ENCODE results near the gene C15orf62.

The C15orf62 gene

DNA sequence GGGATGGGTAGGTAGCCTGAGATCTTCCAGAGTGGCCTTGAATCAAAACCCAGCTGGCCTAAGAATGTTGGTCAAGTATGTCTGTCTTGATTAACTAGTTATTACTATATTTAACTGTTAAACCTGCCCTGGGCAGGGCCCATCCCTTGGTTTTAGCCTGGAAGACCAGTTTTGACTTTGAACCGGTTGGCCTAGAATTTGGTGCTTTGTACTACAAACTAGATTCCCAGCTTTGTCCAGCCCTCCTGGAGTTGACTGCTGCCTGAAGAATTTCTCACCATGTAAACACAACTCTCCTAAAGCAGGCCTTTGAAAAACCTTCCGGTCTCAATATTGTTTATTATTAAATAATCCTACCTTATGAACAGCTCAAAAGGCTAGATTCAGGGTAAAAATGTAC is 16.0 kb downstream of the C15orf62 start:
- no peak for DNase-seq

DNA sequence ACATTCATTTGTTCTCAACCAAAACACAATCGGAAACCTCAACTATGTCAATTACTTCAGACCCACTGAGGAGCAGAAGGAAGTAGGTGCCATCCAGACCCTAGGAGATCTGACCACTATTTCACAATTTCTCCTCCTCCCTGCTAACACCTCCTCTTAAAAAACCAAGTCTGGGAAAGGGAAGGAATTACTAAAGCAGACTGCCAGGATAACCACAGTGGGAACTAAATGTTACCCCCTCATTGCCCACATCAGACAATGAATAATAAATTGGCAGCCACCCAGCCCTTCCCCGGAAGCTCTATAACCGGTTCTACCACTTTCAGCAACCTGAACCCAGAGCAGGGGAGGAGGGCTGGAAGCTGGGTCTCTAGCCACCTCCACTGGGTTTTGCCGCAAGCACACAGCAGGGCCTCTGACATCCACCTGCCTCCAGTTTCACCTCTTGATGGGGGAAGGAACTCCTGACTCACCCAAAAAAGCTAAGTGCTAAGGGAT is 17.6 kb downstream of the C15orf62 start:
- DNase-seq: peak; percentile 29

DNA sequence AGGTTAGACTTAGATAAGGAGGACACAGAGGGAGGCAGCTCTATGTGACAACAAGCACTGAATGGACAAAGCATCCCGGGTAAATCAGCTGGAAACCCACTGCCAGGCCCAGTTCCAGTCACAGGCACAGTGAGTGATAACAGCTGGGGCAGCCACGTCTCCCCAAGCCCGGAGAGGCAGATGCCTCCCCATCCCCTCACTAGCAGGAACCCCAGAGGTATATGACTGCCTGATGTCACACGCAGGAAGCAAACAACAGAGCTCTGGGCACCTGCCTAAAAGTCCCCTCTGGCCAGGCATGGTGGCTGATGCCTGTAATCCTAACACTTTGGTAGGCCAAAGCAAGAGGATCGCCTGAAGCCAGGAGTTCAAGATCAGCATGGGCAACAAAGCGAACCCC is 18.2 kb downstream of the C15orf62 start:
- no peak for DNase-seq

DNA sequence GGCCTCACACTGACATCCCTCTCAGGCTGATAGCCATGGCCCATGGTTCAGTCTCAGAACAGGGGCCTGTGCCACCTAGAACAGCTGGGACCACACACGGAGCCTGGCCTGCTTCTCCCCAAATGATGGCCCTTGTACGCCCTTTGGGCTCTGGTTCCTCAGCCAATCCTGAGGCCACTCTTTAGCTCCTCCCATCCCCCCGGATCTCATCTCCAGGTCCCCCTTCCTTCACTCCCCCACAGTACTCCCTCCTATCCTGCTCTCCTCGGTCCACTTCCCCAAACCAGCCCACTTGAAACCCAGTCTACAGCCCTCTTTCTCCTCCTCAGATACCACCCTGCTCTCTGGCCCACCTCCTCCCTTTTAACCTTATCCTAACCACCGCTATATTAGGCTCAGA is 19.3 kb downstream of the C15orf62 start:
- DNase-seq: no peak

DNA sequence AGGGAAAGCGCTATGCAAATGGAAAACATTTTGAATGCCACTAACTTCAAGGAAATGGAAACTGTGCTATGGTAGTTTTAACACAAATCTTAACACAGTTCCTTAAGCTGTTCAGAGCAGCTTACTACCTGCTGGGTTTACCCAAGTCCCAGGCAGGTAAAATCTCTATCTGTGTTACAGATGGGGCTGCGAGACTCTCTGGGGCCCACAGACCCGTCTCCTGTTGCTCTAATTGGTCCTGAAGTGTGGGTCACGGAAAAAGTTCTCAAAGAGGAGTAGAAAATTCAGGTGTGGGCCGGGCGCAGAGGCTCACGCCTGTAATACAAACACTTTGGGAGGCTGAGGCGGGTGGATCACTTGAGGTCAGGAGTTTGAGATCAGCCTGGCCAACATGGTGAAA is 20.2 kb downstream of the C15orf62 start:
- DNase-seq: no peak

DNA sequence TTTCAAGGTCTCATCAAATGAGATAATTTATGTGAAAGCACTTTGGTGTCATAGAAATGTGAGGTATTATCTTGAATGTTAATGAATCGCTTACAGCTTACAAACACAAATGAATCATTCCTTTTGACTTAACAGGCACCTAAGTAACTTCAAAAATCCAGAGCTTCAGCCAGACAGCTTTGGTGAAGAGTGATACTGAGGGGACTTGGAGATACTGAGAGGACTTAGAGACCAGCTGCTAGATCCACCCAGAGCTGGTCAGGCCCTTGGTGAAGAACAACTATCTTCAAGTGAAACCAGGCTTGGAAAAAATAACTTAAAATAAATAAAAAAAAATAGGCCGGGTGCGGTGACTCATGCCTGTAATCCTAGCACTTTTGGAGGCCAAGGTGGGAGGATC is 20.9 kb downstream of the C15orf62 start:
- no peak for DNase-seq

DNA sequence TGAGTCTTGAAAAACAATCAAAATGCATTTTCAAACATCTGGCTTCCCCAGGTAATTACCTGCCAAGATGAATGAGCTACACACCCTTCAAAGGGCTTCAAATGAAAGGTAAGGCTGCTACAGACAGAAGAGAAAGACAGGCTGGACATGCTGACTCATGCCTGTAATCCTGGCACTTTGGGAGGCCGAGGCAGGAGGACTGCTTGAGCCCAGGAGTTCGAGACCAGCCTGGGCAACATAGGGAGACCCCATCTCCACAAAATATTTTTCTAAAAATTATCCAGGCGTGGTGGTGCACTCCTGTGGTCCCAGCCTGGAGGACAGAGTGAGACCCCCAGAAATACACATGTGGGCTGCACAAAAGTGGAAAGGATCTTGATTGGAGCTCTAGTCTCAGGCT is 22.6 kb downstream of the C15orf62 start:
- no peak for DNase-seq

DNA sequence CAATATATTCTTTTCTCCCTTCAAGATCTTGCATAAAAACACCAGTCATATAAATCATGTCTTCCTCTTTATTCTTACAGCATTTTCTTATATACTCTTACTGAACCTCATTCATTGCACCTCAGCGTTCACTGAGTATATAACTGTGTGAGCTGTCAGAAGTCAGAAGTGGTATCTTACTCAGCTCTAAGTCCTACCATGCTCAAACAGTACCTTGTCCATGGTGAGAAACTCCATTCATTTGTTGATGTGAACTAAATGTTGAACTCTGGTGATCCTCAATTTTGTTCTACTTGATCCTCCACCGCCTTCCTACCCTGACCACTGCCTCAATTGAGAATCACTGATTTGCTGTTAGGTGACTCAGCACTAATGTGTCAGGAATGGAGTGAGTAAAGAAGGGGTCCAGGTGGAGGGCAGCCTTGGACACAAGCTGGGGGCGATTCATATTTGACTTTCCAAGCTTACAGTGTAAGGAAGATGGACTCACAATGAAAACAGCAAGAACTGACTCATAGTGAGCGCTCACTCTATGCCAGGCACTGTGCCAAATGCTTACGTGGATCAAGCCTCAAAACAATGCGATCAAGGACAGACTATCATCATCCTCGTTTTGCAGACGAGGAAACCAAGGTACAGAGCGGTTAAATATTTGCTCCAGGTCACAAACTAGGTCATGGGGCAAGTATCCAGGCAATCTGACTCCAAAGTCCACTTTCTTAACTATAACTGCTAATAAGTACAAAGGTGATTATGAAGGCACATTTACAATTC is 23.6 kb downstream of the C15orf62 start:
- no peak for DNase-seq

DNA sequence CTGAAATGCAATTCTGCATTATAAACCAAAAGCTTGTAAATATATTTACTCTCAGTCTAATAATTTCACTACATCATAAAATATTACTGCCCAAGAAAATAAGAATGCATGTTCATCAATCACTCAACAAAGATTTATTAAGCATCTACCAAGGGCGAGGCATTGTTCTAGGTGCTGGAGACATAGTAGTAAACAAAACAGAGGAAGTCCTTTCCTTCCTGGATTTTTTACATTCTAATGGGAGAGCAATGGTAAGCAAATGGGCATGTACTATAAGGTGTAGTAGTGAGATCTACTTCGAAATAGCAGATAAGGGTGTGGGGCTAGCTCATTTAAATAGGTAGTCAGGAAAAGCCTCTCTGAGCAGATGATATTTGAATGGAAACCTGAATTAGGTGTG is 26.3 kb downstream of the C15orf62 start:
- DNase-seq: no peak

DNA sequence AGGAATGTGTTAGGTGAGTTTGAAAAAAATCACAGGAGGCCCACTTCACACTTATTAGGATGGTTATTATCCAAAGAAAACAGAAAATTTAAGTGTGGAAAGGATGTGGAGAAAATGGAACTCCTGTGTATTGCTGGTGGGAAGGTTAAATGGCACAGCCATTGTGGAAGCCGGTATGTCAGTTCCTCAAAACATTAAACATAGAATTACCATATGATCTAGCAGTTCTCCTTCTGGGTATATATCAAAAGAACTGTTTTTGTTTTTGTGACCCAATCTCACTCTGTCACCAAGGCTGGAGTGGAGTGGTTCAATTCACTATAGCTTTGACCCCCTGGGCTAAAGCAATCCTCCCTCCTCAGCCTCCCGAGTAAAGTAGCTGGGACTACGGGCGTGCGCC is 26.7 kb downstream of the C15orf62 start:
- DNase-seq: no peak

DNA sequence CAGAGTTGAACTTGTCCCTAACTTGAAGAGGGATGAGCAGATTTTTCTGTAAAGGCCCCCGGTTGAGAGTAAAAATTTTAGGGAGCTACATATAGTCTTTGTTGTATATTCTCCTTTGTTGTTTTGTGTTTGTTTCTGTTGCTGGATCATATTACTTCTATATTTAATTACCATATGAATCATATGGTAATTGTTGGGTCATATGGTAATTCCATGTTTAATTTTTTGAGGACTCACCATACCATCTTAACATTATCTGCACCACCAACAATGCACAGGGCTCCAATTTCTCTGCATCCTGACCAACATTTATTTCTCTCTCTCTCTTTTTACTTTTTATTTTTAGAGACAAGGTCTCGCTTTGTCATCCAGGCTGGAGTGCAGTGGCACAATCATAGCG is 29.7 kb downstream of the C15orf62 start:
- no peak for DNase-seq

DNA sequence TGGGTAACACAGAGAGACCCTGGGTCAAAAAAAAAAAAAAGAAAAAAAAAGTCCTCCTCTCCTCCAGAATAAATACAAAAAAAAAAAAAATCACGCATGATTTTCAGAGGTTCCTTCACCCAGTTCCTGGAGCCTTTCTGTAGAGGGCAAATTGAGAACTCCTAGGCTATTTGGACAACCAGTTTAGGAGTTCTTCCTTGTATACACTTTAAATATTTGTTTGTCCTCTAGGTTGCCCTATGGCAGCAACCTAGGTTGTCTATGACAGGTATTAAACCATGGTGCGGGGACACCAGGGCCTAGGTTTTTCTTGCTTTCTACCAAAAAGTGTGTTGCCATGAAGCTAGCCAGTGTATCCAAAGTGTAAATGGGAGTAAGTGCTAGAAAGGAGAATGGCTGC is 33.3 kb downstream of the C15orf62 start:
- no peak for DNase-seq

DNA sequence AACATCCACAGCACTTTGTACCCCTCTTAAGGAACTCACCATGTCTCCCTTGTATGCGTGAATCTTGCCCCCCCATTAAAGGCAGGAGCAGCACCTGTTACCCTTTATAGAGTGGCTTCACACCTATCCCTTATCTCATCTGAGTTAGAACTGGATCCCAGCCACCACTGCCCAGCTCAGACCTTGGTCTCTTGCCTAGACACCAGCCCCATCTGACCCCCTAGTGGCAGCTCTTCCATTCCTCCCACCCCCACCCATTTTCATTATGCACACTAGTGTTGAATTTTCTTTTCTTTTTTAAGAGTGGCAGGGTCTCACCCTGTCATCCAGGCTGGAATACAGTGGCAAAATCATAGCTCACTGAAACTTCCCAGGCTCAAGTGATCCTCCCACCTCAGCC is 33.9 kb downstream of the C15orf62 start:
- DNase-seq: no peak

DNA sequence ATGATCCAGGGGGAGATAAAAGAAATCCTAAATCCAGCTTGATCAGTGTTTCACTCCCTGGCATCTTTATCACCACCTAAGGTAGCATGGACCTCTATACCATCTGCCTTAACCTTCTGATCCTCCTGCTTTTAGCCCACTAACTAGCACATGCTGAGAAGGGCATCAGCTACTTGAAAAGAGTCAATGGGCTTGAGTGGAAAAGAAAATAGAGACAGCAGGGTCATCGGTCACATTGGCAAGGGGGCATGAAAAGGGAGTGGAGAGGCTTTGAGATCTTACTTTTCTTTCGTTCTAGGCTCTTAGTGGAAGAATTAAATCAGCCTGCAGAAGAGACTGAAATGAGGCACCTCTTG is 36.9 kb downstream of the C15orf62 start:
- no peak for DNase-seq

DNA sequence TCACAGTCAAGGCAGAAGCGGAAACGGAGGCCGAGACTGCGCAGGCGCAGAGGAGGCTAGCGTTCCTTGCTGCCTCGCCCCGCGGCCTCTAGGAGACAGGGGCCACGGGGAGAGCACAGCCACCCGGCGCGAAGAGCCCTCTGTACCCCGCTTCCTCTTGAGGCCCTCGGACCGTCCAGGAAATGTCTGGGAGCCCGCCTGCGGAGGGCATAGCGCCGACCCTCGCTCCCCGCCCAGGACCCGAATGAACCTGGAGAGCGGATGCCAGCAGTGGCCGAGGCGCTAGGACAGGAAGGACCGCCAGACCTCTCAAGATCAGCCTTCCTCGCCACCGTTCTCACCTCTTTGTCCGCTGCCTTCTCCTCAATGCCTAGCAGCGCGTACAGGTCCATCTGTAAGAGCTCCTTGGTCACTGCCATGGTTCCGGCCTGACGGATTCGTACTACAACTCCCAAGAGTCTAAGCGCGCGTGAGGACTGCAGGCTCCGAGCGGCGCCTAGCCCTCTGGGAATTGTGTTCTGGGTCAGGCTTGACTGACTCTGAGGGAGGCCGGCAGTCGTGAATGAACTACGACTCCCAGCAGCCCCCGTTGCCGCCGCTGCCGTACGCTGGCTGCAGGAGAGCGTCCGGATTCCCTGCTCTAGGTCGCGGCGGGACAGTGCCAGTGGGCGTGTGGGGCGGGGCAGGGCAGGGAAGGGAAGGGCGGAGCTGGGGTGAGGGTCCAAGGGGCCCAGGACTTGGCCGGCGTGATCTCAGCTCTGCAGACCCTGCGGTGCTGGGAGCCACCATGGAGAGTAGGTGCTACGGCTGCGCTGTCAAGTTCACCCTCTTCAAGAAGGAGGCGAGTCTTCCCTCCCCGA is 37.5 kb downstream of the C15orf62 start, which contains the start of the genes DNAJC17 and ZFYVE19:
Gene DNAJC17 (minus strand): TSS at position 446 of the 860 bp plus-strand sequence. CDS start 27 bp downstream, at position 419.
Gene ZFYVE19 (plus strand): TSS at position 62 of the 860 bp plus-strand sequence. CDS start 501 bp downstream, at position 563.
- peak; percentile 99 for DNase-seq

DNA sequence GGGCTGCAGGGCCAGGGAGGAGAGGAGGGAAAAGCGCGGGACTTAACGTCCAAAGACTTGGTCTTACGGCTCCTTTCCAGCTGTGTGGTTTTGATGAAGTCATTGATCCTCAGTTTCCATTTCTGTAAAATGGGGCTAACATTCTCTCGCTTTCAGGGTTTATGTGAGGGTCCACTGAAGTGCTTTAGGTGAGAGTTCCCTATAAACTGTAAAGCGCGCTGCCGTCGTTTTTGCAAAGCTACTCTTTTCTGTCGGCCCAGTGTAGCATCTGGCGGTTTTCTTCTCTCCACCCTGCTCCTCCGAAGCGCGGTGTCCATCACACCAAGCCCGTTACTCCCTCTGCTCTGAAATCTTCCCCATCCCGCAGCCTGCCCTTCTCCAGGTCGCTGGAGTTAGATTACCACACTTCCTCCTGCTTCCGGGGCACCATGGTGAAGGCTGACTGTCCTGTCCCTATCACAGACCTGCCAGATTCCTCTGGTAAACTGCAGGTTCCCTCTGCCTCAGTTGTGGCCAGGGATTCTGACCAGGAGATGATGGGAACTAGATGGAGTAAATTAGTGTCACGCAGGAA is 38.2 kb downstream of the C15orf62 start:
- no peak for DNase-seq

DNA sequence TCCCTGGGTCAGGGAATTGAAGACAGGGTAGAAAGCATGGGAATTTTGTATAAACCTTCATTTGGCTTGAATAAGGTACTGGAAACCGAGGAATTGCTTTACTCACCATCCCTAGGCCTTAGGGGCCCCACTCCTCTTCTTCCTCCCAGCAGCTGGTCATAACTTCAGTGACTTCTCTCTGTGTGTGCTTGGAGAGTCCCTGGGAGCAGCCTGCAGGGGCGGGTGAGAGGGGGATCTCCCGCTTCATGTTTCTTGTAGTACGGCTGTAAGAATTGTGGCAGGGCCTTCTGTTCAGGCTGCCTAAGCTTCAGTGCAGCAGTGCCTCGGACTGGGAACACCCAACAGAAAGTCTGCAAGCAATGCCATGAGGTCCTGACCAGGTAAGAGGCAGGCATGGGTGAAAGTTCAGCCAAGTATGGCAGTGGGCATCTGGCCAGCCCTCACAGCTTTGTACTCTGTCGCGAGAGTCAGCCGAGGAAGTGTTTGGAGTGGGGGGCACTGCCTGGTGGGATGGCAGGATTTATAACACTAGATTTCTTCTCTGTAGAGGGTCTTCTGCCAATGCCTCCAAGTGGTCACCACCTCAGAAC is 39.2 kb downstream of the C15orf62 start:
- no peak for DNase-seq

DNA sequence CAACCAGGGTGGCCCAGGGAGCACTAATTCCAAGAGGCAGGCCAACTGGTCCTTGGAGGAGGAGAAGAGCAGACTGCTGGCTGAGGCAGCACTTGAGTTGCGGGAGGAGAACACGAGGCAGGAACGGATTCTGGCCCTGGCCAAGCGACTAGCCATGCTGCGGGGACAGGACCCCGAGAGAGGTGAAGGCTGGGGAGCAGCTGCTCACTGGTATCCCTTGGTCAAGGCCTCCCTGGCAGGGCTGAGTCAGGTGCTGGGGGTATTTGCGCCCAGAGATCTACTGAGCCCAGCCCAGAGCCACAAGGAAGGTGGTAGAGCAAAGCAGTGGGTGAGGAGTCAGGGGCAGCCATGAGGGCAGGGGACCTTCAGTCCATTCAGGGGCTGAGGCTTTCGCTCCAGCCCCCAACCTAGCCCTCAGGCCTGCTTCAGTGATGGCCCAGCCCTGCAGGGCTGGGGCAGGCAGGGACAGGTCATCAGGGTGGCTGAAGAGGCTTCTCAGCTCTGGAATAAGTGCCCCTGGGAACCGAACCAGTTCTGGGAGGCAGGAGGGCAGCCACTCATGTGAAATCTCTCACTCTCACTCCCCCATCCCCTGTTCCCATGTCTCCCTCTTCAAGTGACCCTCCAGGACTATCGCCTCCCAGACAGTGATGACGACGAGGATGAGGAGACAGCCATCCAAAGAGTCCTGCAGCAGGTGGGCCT is 43.1 kb downstream of the C15orf62 start:
- DNase-seq: no peak

DNA sequence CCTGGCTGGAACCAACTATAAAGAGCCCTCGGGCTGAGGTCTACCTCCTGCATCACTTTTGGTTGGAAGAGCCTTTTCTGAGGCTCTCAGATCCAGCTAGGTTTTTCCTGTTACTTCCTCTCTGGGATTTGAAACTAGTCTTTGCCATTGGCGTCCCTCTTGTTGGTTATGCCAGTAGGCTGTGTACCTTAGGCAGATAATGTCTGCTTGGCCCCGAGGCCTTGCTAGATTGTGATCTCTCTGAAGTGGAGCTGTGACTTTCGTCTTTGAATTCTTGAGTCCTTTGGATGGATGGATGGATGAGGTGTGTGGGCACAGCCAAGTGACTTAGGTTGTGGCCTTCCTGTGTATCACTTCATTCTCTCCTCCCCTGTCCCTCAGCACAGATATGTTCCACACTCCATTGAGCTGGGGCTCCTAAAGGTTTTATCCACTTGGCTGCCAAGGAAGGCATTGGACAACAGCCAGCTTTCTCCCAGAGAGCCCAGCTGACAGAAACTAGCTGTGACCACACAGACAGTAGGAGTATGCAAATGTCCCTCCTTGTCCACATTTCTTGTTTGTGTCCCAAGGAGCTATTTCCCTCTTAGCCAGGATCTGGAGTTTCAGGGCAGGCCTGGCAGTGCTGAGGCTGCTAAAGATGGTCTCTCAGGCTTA is 45.4 kb downstream of the C15orf62 start:
- DNase-seq: no peak

DNA sequence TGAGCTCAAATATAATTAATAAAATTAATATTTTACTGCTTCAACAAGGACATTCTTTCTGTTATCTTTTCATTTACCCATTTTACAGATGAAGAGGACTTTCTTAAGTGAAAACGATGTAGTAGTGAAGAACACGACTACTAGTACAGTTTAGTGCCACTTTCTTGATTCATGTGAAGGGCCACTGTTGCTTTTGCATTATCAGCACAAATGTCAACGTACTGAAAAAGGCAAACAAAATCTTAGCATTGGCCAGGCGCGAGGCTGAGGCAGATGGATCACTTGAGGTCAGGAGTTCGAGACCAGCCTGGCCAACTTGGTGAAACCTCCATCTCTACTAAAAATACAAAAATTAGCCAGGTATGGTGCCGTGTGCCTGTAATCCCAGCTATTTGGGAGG is 49.3 kb downstream of the C15orf62 start:
- DNase-seq: no peak

DNA sequence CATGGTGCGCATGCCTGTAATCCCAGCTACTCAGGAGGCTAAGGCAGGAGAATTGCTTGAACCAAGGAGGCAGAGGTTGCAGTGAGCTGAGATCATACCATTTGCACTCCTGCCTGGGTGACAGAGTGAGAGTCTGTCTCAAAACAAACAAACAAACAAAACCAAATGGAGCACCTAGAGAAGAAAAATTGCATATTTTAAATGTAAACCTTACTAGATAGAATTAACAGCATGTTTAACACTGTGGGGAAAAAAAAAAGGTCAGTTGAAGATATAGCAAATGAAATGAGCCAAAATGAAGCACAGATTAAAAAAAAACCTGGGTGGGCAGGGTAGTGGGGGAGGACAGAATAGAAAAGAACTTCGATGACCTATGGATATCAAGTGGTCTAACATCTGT is 51.4 kb downstream of the C15orf62 start:
- no peak for DNase-seq

All from eye (tissue), 1 donor.